Activated CD8-positive, alpha-beta memory T cell treated with anti-CD3 and anti-CD28 coated beads, Interleukin-2, amount 50 U/mL, for 1 hour (primary cell): ENCODE measurements around the gene ACTA2.

Source experiments
- DNase-seq: peaks from one replicate; pipeline ENCODE4 v3.0.0-alpha.2; 2020; ENCODE audit errors: extremely low read depth

The ACTA2 gene

GRCh38 chr10:88981435-88981834, 28.9 kb upstream of the ACTA2 start:
- no peak for DNase-seq

GRCh38 chr10:88980800-88981199, 28.2 kb upstream of the ACTA2 start:
- no peak for DNase-seq

- no peak for DNase-seq
These were observed 27.7 kb upstream of the ACTA2 start for GRCh38 chr10:88980247-88980646.

- no peak for DNase-seq
These were observed 27.0 kb upstream of the ACTA2 start for GRCh38 chr10:88979603-88980002.

GRCh38 chr10:88979153-88979562, 26.6 kb upstream of the ACTA2 start:
- no peak for DNase-seq

- DNase-seq: no peak
These were observed 25.9 kb upstream of the ACTA2 start for GRCh38 chr10:88978463-88978862.

- DNase-seq: no peak
These were observed 22.8 kb upstream of the ACTA2 start for GRCh38 chr10:88975377-88975720.

GRCh38 chr10:88974446-88975376, 22.1 kb upstream of the ACTA2 start:
- no peak for DNase-seq

GRCh38 chr10:88974012-88974411, 21.4 kb upstream of the ACTA2 start:
- DNase-seq: no peak

GRCh38 chr10:88971221-88972061, 18.9 kb upstream of the ACTA2 start:
- DNase-seq: no peak

- DNase-seq: no peak
These were observed 15.8 kb upstream of the ACTA2 start for GRCh38 chr10:88968391-88968790.

GRCh38 chr10:88966797-88967196, 14.2 kb upstream of the ACTA2 start:
- no peak for DNase-seq

- no peak for DNase-seq
These were observed 12.4 kb upstream of the ACTA2 start for GRCh38 chr10:88964869-88965415.

GRCh38 chr10:88964360-88964759, 11.8 kb upstream of the ACTA2 start:
- DNase-seq: no peak

- DNase-seq: no peak
These were observed 10.7 kb upstream of the ACTA2 start for GRCh38 chr10:88963318-88963717.

GRCh38 chr10:88962336-88962735, 9.8 kb upstream of the ACTA2 start:
- DNase-seq: no peak

- no peak for DNase-seq
These were observed 8.7 kb upstream of the ACTA2 start for GRCh38 chr10:88961266-88961665.

- no peak for DNase-seq
These were observed 8.2 kb upstream of the ACTA2 start for GRCh38 chr10:88960802-88961201.

- DNase-seq: no peak
These were observed 6.1 kb upstream of the ACTA2 start for GRCh38 chr10:88958721-88959120.

- DNase-seq: no peak
These were observed 4.8 kb upstream of the ACTA2 start for GRCh38 chr10:88957381-88957780.

GRCh38 chr10:88954458-88955083, 2.0 kb upstream of the ACTA2 start:
- DNase-seq: no peak

- DNase-seq: no peak
These were observed 1.1 kb upstream of the ACTA2 start for GRCh38 chr10:88953662-88954061.
